OCI-M2 (cell line): ENCODE results near the gene ZBTB4.
"Not testable (repeated sequence)": the region's sequence is repeated elsewhere in the genome, so short reads cannot be mapped to it uniquely, and the experiment has no call there.

Experiments used
- DNase-seq: peaks from one replicate; lab custom pipeline; 2025; ENCODE audit not compliant: unreplicated experiment; lab: John Stamatoyannopoulos, UW

ZBTB4 gene

GRCh38 chr17:7474767-7475166, 4.7 kb downstream of the ZBTB4 start:
- DNase-seq: not testable (repeated sequence)

- DNase-seq: no peak
These were observed 7.7 kb downstream of the ZBTB4 start for GRCh38 chr17:7471729-7472128.

GRCh38 chr17:7470457-7470973, 8.9 kb downstream of the ZBTB4 start:
- not testable (repeated sequence) for DNase-seq

- not testable (repeated sequence) for DNase-seq
These were observed 9.6 kb downstream of the ZBTB4 start for GRCh38 chr17:7469843-7470242.

- no peak for DNase-seq
These were observed 10.5 kb downstream of the ZBTB4 start for GRCh38 chr17:7468804-7469389.

- no peak for DNase-seq
These were observed 11.1 kb downstream of the ZBTB4 start for GRCh38 chr17:7468290-7468689.

GRCh38 chr17:7467498-7467897, 11.9 kb downstream of the ZBTB4 start:
- no peak for DNase-seq

GRCh38 chr17:7466639-7467341, 12.6 kb downstream of the ZBTB4 start:
- DNase-seq: no peak

- DNase-seq: no peak
These were observed 13.2 kb downstream of the ZBTB4 start for GRCh38 chr17:7466318-7466638.

GRCh38 chr17:7465597-7466275, 13.7 kb downstream of the ZBTB4 start:
- DNase-seq: no peak

GRCh38 chr17:7464081-7464480, 15.3 kb downstream of the ZBTB4 start:
- no peak for DNase-seq

GRCh38 chr17:7463372-7463846, 16.0 kb downstream of the ZBTB4 start:
- DNase-seq: no peak

- no peak for DNase-seq
These were observed 16.7 kb downstream of the ZBTB4 start for GRCh38 chr17:7462474-7463371.

- DNase-seq: no peak
These were observed 18.4 kb downstream of the ZBTB4 start for GRCh38 chr17:7460850-7461660.

- DNase-seq: no peak
These were observed 19.4 kb downstream of the ZBTB4 start for GRCh38 chr17:7459961-7460545.

GRCh38 chr17:7448461-7448860, 31.0 kb downstream of the ZBTB4 start:
- DNase-seq: no peak

- no peak for DNase-seq
These were observed 33.8 kb downstream of the ZBTB4 start for GRCh38 chr17:7445619-7445968.

GRCh38 chr17:7444682-7445618, 34.5 kb downstream of the ZBTB4 start, which contains the start of gene CHRNB1:
TSS of gene CHRNB1 (plus strand) at chr17:7445061. CDS start at chr17:7445128, 67 bp downstream.
- DNase-seq: no peak
